A673 (cell line): ENCODE measurements around the gene GRHL1. TPM values are rescaled to one million over a fixed set of nuclear protein-coding genes. Genes with fewer than 3 reads are reported as not detected.

Experiments used
- BruUV-seq: library from RNA; stranded (reverse); fragments of 400-500 nt; replicated peaks from 2 replicates; lab custom pipeline; 2021; lab: Mats Ljungman, UMichigan
- CTCF ChIA-PET: fragments of 300-600 bp; sonication (Branson Sonifier 250); formaldehyde crosslinking; loops from one replicate; lab custom pipeline; 2022; ENCODE audit warnings: antibody characterized with exemption; lab: Charles Lee
- POLR2A ChIA-PET: fragments of 300-600 bp; sonication (Branson Sonifier 250); formaldehyde crosslinking; loops from one replicate; lab custom pipeline; 2022; ENCODE audit warnings: antibody characterized with exemption; ENCODE audit not compliant: low non-redundant PET; lab: Charles Lee
- DNase-seq: peaks from one replicate; pipeline ENCODE4 v3.0.0-alpha.2; 2015; ENCODE audit warnings: low spot score
- H3K27ac ChIP-seq: fragments of 200-600 bp; sonication (generic); 2 replicates; pipeline ENCODE4 v1.5.1; 2016; ENCODE audit warnings: mixed run types, low read depth, mild to moderate bottlenecking, mixed read lengths, antibody characterized with exemption, low read length; ENCODE audit not compliant: poor library complexity, severe bottlenecking
- H3K27me3 ChIP-seq: fragments of 200-600 bp; sonication (generic); replicated peaks from 2 replicates; pipeline ENCODE4 v1.6.1; 2017; ENCODE audit warnings: mixed run types, low read depth, mild to moderate bottlenecking, mixed read lengths, antibody characterized with exemption, low read length; ENCODE audit not compliant: insufficient read depth, poor library complexity
- H3K36me3 ChIP-seq: fragments of 200-600 bp; sonication (generic); 2 replicates; pipeline ENCODE4 v1.6.1; 2016; ENCODE audit warnings: mixed run types, mild to moderate bottlenecking, mixed read lengths, antibody characterized with exemption, low read length; ENCODE audit not compliant: insufficient read depth, poor library complexity, severe bottlenecking
- H3K4me1 ChIP-seq: fragments of 200-600 bp; sonication (generic); 2 replicates; pipeline ENCODE4 v1.6.1; 2017; ENCODE audit warnings: mixed run types, mild to moderate bottlenecking, mixed read lengths, antibody characterized with exemption, low read length; ENCODE audit not compliant: insufficient read depth, poor library complexity, severe bottlenecking
- H3K4me3 ChIP-seq: fragments of 200-600 bp; sonication (generic); 2 replicates; pipeline ENCODE4 v1.5.1; 2016; ENCODE audit warnings: low read depth, mixed run types, mild to moderate bottlenecking, mixed read lengths, low read length; ENCODE audit not compliant: poor library complexity, severe bottlenecking
- H3K9me3 ChIP-seq: fragments of 200-600 bp; sonication (generic); 2 replicates; pipeline ENCODE4 v1.6.1; 2016; ENCODE audit warnings: mixed run types, low read depth, mild to moderate bottlenecking, mixed read lengths, antibody characterized with exemption, low read length; ENCODE audit not compliant: poor library complexity, severe bottlenecking
- EZH2 ChIP-seq: fragments of 200-600 bp; sonication (generic); IDR thresholded peaks from 2 replicates; pipeline ENCODE4 v1.6.1; 2017; ENCODE audit warnings: borderline replicate concordance, low read depth, mild to moderate bottlenecking, mixed read lengths, antibody characterized with exemption, low read length; ENCODE audit not compliant: poor library complexity, severe bottlenecking
- intact Hi-C: fragments of 100-400 bp; cut with micrococcal nuclease; formaldehyde crosslinking; loops from one replicate; pipeline ENCODE4 v1.10.0; 2022; ENCODE audit not compliant: unreplicated experiment
- total RNA-seq: library from RNA; stranded (reverse); gene quantifications from 2 replicates; pipeline ENCODE4 v1.2.3, GENCODE V29; 2021
- TF ChIP-seq, protein P1 (sequence below): fragments of 300-800, 200-600 bp; sonication (generic); conservative IDR thresholded peaks from 2 replicates; pipeline ENCODE4 v1.5.1; 2017; ENCODE audit warnings: low read depth, mild to moderate bottlenecking, antibody characterized with exemption, low read length, moderate library complexity, mixed read lengths

Gene GRHL1
- total RNA-seq, 1 experiment from 2014 or later: 0.13 TPM

- CTCF ChIA-PET: no interaction called here
These were observed 81.2 kb downstream of the GRHL1 start for GRCh38 chr2:10032746-10033105.

GRCh38 chr2:10033251-10034006, 81.9 kb downstream of the GRHL1 start:
- peaks cover 11% of the 10 kb centered on the region for H3K4me1 ChIP-seq
- TF ChIP-seq, protein P1, sequence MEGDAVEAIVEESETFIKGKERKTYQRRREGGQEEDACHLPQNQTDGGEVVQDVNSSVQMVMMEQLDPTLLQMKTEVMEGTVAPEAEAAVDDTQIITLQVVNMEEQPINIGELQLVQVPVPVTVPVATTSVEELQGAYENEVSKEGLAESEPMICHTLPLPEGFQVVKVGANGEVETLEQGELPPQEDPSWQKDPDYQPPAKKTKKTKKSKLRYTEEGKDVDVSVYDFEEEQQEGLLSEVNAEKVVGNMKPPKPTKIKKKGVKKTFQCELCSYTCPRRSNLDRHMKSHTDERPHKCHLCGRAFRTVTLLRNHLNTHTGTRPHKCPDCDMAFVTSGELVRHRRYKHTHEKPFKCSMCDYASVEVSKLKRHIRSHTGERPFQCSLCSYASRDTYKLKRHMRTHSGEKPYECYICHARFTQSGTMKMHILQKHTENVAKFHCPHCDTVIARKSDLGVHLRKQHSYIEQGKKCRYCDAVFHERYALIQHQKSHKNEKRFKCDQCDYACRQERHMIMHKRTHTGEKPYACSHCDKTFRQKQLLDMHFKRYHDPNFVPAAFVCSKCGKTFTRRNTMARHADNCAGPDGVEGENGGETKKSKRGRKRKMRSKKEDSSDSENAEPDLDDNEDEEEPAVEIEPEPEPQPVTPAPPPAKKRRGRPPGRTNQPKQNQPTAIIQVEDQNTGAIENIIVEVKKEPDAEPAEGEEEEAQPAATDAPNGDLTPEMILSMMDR: no peak
- no peak for TF ChIP-seq EZH2
- POLR2A ChIA-PET: no interaction called here
- no peaks in the 10 kb centered on the region for H3K36me3 ChIP-seq
- no TSS peak for BruUV-seq
- no peaks in the 10 kb centered on the region for H3K9me3 ChIP-seq
- H3K27me3 ChIP-seq: no peaks in the 10 kb centered on the region
- intact Hi-C loops: no loop called here
- CTCF ChIA-PET: no interaction called here
- no peak overlapping the region for H3K27ac ChIP-seq
- H3K4me3 ChIP-seq: no peak overlapping the region
- no peak for DNase-seq

More at GRCh38 chr2:10032746-10033105, 81.2 kb downstream of the GRHL1 start:
- H3K4me3 ChIP-seq: no peak overlapping the region
- peaks cover 11% of the 10 kb centered on the region for H3K4me1 ChIP-seq
- DNase-seq: no peak
- H3K36me3 ChIP-seq: no peaks in the 10 kb centered on the region
- POLR2A ChIA-PET: no interaction called here
- no peaks in the 10 kb centered on the region for H3K9me3 ChIP-seq
- intact Hi-C loops: no loop called here
- no peak for TF ChIP-seq EZH2
- TF ChIP-seq, protein P1: no peak
- no peak overlapping the region for H3K27ac ChIP-seq
- no peaks in the 10 kb centered on the region for H3K27me3 ChIP-seq
- no TSS peak for BruUV-seq

DNA sequence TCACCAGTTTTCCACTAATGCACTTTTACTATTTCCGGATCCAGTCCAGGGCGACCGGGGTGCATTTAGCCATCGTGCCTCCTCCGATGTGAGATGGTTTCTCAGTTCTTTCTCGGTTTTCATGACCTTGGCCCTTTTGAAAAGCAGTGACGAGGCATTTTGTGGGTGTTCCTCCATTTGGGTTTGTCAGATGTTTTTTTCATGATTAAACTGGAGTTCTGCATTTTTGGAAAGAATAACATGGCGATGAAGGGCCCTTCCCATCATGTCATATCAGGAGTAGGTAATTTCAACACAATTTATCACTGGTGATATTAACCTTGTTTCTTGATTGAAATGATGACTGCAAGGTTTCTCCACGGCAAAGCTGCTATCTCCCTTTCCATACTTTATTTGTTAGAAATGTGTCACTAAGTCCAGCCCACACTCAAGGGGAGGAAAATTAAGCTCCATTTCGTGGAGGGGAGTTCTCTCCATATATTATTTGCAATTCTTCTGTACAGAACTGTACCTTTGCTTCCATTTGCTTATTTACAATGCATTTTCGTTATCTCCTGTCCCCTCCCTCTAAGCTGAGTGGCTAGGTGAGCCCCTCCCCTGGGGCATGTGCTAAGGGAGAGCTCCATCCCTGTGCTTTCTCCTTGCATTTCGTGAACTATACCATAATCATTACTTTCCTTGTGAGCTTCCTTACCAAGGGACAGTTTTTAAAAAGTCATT, 83.0 kb downstream of the GRHL1 start:
- CTCF ChIA-PET: no interaction called here
- Histone ChIP-seq H3K4me3 (no peak overlapping the region), H3K27ac (no peak overlapping the region), H3K9me3 (no peaks in the 10 kb centered on the region), H3K27me3 (no peaks in the 10 kb centered on the region), H3K36me3 (no peaks in the 10 kb centered on the region), H3K4me1 (peaks cover 4% of the 10 kb centered on the region)
- POLR2A ChIA-PET: no interaction called here
- BruUV-seq: no TSS peak
- DNase-seq: no peak
- intact Hi-C loops: no loop called here
- no peak for TF ChIP-seq EZH2
- TF ChIP-seq, protein P1: no peak
